Astrocyte of the hippocampus (primary cell): Measurements from ENCODE around the gene FAM131B.
A peak's percentile ranks its signal among the peaks of the same experiment; 100 is the strongest.
"Not testable (repeated sequence)": the region's sequence is repeated elsewhere in the genome, so short reads cannot be mapped to it uniquely, and the experiment has no call there.

Experiments
- DNase-seq: peaks from one replicate; pipeline ENCODE4 v3.0.0; 2011; ENCODE audit warnings: low read depth, low spot score

Gene FAM131B

DNA sequence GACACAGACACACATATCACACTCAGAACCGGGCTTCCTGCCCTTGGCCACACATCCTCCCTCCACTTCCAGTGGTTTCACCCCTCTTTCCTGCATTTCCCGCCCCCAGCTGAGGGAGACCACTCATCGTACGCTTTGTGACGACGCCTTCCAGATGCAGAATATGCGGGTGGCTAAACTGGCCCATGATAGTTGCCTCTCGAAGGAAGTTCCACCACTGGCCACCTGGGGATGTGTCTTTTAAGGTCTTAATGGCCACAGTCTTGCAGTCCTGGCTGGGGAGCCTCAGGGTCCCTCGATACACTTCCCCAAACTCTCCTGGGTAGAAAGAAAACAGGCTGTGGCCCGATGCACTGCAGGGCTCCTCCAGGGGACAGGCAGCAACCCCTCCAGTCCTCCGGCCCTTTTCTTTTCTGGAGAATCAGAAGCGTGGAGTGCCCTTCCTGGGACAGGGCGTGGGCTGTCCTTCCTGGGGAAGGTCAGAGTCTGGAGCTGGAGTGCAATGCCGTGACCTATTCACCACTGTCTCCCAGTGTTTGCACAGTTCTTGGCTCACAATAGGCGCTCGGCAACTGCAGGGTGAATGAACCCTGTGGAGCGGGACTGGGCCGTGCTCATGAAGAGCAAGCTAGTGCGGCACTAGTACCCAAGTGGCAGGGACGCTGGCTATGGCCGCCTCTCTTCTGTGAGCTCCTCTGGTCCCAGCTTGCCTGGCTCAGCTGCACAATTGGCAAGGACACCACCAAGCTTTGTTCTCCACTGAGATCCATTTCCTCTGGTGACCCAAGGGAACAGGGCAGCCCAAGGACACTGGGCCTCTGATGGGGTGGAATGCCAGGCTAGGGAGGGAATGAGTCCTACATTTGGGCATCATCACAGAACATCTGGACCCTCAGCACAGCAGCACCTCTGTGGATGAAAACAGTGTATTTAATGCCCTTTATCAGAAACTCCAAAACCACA lies 33.0 kb upstream of the FAM131B start:
- DNase-seq = no peak

DNA sequence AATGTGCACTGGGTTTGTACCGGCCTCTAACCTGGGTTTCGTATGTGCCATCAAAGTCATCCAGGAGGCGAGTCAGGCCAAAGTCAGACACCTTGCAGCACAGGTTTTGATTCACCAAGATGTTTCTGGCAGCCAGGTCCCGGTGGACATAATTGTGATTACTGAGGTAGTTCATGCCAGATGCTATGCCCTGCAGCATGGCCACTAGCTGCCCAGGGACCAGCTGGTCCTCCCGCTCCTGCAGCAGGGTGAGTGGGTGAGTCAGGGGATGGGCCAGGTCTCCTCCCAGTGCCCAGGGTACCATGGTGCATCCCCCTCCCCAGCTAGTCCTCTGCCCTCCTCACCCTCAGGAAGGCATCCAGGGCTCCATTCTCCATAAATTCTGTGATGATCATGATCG lies 32.3 kb upstream of the FAM131B start:
- DNase-seq = no peak

DNA sequence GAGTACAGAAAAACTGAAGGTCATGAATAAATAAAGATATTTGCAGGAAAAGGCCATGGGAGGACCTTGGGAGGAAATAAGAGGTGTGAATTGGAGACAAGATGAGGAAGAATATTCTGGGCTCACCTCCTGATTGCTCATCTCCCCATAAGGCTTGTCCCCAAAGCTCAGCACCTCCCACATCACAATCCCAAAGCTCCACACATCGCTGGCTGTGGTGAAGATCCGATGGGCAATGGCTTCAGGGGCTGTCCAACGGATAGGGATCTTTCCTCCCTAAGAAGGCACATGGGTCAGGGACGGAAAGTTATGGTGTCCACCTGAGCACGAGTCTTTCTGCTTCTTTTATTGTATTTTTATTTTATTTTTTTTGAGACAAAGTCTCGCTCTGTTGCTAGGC lies 31.6 kb upstream of the FAM131B start:
- no peak for DNase-seq

DNA sequence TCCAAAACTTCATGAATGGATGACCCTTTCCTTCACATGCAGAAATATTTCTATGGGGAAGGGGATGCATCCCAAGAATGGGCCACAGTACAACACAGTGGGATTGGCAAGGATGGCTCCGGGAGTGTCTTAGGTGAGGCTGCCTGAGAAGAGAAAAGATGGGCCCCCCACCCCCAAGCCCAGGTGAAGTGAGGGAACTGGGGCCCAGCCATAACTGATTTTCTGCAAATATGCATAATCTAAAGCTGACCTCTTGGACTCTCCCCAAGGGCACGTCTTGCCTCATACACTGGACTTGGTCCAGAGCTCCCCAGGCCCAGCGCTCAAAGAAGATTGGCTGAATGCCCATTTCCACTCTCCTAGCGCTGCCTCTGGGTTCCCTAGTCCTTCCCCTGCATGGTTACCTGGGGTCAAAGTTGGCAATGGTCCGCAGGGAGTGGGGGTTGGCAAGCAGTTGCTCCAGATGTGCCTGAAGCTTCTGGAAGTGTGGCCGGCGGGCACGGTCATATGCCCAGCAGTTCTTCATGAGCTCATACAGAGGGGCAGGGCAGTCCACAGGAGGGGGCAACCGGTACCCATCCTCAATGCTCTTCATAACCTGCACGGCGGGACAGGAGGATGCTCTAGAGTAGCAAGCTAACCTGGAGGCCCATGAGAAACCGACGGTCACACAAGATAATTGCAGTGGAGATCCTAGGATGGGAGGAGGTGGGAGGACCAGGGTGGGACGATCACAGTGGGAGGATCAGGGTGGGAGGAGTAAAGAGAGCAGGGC lies 30.9 kb upstream of the FAM131B start:
- DNase-seq = peak; percentile 53

DNA sequence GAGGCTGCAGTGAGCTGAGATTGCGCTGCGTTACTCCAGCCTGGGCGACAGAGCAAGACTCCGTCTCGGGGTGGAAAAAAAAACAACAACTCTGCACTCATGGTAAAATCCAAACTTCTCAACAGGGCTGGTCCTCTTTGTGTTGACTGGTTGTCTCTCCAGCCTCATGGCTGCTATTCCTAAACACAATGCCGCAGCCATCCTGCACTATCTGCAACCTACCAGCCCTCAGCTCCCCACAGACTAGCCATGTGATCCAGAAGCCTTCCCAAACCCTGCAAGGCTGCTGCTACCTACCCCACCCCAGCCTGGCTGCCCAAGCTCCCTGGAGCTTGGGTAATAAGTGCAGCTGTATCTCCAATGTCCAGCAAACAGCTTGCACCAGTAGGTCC lies 30.4 kb upstream of the FAM131B start:
- no peak for DNase-seq

DNA sequence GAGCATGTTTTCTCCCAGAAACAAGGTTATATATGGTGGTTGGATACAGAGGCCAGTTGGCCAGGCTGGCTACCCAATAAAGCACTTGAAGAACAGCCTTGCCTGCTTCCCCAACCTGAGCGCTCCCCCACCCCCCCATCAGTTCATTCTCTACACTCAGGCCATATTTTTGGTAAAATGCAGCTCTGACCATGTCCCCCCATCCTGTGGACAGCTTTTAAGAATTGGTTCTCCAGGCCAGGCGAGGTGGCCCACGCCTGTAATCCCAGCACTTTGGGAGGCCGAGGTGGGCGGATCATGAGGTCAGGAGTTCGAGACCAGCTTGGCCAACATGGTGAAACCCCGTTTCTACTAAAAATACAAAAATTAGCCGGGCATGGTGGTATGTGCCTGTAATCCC lies 29.9 kb upstream of the FAM131B start:
- DNase-seq = not testable (repeated sequence)

DNA sequence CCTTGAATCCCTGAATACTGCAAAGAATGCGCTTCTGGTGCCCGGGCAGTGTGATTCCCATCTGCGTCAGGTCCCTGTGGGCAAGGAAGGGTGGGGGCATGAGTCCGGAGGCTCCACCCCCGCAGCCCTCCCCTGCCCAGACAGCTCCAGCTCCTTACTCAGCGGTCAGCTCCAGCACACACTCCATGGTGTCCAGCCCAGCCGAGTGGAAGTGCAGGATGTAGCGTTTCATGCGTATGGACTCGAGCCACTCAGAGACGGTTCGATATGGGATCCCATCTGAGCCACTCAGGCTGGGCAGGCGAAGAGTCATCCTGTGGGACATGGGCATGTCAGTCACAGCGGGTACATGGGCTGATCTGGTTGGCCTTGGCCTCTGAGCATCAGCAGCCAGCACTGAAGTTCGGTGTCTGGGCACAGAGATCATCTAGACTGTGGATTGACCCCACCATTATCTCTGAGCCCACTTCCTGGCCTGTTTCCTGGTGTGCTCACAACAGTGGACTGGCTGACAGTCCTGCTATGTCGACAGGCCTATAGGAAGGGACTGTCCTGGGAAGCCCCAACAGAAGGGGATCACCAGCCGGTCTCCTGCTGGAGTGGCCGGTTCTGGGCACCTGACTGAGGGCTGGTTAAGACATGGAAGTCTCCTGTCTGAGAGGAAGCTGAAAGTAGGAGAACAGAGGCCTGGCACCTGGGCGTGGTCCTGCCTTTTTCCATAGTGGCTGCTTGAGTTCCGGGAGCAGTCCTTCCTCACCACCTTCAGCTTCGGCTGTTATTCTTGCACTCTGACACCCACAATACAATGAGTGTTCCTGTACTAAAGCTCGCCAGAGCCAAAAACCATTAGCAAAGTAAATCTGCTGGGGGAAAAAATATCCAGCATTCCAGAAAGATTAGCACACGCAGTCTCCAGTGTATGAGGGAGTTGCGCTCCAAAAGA lies 29.2 kb upstream of the FAM131B start:
- peak; percentile 80 for DNase-seq

DNA sequence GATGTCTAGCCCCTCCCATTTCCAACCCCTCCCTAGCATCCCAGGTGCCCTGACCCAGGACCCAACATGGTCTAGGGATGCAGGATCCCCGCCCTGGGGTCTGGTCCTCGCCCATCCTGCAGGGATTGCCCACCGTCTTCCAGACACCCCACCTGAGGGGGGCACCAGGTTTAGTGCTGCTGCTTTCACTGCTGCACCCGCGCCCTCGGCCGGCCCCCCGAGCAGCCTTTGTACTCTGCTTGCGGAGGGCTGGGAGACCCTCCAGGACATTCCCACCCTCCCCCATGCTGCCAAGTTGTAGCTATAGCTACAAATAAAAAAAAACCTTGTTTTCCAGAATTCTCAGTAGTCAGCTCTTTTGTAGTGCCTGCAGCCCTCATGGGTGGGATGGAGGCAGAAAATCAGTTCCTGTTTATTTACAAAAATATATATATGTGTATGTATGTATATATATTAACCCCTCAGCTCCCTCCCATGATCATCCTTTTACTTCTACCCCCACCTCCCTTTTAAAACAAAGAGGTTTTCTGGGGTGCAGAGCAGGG lies 28.3 kb upstream of the FAM131B start:
- no peak for DNase-seq

DNA sequence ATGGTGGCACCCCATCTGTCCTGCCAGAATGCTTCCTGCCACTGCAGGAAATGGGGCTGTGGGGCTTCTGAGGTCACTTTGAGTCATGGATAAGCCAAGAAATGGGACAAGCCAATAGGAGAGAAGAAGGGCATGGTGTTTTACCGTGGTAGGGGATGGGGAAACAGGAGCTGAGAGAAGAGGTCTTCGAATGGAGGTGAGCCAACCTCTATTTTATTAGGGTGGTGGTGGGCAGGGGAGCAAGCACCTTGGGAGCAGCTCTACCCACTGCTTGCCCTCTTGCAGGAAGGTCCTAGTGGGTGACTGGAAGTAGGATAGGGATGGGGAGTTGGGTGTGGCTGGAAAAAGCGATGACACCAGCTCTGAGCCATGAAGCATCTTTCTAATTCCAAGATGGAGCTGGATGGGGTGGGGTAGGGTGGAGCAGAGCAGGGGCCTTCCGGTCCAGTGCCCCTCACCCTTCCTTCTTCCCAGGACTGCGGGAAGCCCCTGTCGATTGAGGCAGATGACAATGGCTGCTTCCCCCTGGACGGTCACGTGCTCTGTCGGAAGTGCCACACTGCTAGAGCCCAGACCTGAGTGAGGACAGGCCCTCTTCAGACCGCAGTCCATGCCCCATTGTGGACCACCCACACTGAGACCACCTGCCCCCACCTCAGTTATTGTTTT lies 27.7 kb upstream of the FAM131B start:
- DNase-seq = no peak

DNA sequence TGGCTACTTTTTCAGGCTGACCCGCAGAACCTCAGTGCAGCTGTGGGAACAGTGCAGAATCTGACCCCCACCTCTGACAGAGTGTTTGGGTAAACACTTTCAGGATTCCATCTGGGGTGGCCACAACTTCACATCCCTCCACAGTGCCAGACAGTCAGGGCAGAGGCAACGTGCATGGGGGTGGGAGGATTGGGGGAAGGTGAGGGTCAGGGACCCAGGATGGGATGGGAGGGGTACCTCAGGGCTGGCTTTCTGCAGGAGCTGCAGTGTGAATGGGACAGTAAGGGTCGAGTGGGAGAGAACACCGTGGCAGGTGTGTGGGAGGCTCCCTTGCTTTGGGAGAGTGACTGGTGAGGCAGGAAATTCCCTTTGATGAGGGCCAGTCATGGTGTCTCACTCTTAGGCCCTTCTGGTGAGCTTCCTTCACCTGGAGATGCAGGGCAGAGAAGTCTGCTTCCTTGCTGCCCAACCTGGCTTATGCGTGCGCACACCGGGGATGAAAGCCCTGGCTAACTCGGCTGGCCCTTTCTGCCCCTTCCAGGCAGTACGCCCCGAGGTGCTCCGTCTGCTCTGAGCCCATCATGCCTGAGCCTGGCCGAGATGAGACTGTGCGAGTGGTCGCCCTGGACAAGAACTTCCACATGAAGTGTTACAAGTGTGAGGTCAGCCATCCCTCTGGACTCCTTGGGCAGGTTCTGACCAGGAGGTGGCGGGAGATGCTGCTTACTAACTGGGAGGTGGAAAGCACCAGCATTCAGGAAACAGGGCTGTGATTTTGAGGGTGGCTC lies 27.0 kb upstream of the FAM131B start:
- DNase-seq = no peak

DNA sequence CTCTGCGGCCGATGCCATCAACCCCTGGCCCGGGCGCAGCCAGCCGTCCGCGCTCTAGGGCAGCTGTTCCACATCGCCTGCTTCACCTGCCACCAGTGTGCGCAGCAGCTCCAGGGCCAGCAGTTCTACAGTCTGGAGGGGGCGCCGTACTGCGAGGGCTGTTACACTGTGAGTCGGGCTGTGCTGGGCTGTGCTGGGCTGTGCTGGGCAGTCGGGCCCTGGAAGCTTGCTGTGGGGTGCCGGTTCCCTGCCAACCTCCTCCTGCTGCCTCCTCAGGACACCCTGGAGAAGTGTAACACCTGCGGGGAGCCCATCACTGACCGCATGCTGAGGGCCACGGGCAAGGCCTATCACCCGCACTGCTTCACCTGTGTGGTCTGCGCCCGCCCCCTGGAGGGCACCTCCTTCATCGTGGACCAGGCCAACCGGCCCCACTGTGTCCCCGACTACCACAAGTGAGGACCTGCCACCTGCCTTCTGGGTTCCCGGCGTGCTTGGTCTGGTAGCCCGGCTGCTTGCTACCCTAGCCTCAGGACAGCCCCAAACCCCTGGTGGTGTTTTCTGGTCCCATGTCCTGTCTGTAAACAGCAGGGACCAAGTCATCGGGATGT lies 26.1 kb upstream of the FAM131B start:
- DNase-seq = no peak

DNA sequence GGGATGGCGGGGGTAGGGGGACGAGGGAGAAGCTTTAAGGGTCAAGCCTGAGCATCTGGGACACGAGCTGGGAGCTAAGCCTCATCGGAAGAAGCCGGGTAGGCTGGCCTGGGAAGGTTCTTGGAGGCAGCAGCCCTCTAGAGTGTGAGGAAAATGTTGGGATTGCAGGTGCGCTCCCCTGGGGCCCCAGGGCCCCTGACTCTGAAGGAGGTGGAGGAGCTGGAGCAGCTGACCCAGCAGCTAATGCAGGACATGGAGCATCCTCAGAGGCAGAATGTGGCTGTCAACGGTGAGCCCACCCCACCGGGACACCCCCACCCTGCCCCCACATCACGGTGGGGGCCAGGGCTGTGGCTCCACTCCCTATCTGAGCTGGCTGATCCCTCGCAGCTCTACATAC lies 25.5 kb upstream of the FAM131B start:
- no peak for DNase-seq

DNA sequence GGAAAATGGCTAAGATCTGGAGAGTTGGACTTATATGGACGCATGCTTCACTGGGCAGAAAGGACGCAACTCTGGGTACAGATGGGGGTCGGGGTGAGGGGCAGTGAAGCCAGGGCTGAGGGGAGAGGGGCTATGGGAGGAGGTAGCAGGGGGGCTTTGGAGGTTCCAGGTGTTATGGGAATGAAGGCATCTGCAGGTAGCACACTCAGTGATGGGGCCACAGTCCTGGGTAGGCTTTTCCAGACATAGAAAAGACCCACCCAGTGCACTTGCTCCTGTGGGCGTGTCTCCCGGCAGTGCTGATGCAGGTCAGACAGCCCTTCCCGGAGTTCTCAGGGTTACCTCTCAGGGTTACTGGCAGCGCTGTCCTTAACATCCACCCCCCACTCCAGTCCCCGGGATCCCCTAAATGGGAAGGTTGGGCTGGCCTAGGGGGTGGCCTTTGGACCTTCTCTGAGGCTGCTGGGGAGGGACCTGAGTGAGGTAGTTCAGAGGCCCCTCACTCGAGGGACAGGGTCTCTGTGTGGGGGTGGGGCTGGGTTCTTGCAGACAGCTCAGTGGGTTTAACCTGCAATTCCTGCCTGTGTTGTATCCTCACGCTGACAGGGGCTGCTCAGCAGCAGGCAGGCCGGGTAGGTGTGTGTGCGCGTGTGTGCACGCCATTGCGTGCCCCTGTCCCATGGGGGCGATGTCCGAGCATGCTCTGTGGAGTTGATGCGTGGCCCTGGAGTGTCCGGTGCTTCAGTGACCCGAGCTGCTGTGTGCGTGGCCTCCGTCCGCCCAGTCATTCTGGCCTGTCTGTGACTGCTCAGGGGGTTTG lies 24.9 kb upstream of the FAM131B start:
- DNase-seq = no peak

DNA sequence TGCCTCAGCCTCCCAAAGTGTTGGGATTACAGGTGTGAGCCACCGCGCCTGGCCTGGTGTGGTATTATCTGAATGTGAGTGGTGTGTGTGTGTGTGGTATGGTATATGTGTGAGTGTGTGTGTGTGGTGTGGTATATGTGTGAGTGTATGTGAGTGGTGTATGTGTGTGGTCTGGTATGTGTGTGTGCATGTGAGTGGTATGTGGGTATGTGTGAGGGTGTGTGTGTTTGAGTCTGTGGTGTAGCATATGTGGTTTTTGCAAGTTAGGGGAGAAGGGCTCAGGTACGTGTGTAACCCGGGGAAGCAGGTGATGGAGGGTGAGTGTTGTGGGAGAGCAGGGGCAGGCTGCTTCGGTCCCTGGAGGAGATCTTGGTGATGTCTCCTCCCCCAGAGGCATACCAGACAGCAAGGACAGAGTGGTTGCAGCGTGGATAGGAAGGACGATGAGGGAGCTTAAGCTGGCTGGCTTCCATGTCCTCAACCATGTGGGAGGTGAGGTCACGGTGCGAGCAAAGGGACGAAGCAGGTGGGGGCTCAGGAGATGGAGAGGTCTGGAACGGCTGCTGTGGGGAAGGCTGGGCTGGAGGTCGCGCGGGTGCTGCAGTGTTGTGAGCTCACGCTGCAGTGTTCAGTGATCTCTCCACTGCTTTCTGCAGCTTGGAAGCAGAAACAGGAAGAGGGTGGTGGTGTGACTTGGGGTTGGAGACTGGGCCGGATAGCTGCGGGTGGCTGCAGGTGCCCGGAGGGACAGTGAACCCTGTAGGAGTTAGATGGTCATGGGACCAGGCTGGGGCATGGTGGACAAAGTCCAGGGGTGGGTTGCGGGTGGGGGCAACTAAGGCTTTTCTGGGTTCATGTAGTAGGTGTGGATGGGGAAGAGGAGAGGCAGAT lies 23.6 kb upstream of the FAM131B start:
- peak; percentile 46 for DNase-seq

DNA sequence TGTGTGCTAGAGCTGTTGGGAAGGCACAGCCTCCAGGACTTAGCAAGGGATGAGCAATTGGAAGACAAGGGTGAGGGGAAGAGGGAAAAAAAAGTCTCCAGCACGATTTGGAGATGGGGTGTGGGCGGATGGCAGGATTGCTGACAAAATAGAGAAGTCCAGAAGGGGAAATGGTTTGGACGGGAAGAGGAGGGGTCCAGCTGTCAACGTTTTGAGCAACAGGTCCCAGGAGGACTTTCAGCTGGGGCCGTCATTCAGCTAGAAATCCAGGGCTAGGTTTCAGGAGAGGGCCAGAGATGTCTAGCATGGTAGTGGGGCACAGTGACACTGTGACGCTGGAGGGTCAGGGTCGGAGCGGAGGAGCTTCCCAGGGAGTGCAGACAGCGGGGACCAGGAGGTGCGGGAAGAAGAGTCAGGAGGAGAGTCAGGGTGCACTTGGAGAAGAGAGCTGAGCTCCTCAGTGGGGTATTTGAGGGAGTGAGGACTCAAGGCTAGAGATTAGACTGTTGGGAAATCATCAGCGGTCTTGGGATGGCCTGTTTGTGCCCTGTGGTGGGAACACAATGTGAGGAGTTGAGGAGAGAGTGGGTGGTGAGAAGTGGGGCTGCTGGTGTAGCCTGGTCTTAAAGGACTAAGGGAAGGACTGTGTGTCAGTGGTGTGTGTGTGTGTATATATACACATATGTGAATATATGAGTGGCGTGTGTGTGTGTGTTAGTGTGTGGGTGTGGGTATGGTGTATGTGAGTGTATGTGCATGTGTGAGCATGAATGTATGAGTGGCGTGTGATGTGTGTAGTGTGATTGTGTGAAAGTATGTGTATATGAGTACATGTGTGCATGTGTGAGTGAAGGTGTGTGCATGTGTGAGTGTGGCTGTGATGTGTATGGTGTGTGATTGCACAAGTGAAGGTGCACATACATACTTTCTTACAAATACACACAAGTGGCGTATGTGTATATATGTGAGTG lies 22.4 kb upstream of the FAM131B start:
- no peak for DNase-seq

DNA sequence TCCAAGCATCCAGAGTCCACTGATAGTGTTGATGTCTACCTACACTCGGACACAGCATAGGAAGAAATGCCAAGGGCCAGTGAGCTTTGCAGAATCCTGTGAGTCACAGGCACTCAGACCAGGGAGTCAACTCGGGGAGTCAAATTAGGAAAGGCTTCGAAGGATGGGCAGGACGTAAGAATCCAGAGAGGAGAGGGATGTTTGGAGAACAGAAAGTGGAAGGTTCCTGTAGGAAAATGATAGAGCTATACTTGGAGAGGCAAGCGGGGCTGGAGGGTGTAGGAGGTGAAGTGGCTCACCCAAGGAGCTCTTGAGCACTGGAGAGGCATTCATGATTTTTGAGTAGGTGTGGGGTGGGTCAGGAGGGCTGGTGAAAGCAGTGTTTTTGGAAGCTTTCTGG lies 21.6 kb upstream of the FAM131B start:
- peak; percentile 39 for DNase-seq

DNA sequence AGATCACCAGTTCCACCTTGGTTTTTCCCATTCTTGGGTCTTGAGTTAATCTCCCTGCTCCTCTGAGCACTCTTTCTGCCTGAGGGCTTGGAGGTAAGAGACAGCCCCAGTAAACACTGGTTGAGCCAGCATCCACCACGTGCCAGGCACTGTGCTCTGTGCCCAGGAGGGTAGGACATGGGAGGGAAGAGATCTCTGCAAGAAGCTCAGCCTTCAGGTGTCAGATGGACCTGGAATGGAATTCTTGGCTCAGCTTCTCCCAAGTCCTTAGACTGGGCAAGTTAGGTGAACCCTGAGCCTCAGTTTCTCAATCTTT lies 21.1 kb upstream of the FAM131B start:
- no peak for DNase-seq
